GM18508 (cell line): ENCODE measurements around the gene SUMO2.
"Not testable (repeated sequence)": the region's sequence is repeated elsewhere in the genome, so short reads cannot be mapped to it uniquely, and the experiment has no call there.

Source experiments
- ATAC-seq: cut with Tn5 transposase; IDR thresholded peaks from one replicate; pipeline ENCODE4 v1.9.1; 2021; ENCODE audit warnings: moderate number of reproducible peaks; ENCODE audit not compliant: insufficient read depth, unreplicated experiment

The SUMO2 gene

GRCh38 chr17:75127936-75128335, 54.8 kb downstream of the SUMO2 start:
- ATAC-seq, result not testable (repeated sequence)

GRCh38 chr17:75126954-75127353, 55.8 kb downstream of the SUMO2 start:
- no peak for ATAC-seq

GRCh38 chr17:75125984-75126383, 56.8 kb downstream of the SUMO2 start:
- no peak for ATAC-seq

GRCh38 chr17:75124819-75125162, 58.0 kb downstream of the SUMO2 start:
- no peak for ATAC-seq

GRCh38 chr17:75124041-75124818, 58.5 kb downstream of the SUMO2 start:
- no peak for ATAC-seq

- no peak for ATAC-seq
Observed at GRCh38 chr17:75118307-75118706, 64.5 kb downstream of the SUMO2 start.

- no peak for ATAC-seq
Observed at GRCh38 chr17:75116737-75117136, 66.0 kb downstream of the SUMO2 start.
